GM19238 (cell line): ENCODE results near the gene PRKCSH.
"Not testable (repeated sequence)": the region's sequence is repeated elsewhere in the genome, so short reads cannot be mapped to it uniquely, and the experiment has no call there.

Source experiments
- DNase-seq: peaks from one replicate; pipeline ENCODE4 v3.0.0; 2011; ENCODE audit warnings: low spot score; ENCODE audit not compliant: insufficient read length

The PRKCSH gene

DNA sequence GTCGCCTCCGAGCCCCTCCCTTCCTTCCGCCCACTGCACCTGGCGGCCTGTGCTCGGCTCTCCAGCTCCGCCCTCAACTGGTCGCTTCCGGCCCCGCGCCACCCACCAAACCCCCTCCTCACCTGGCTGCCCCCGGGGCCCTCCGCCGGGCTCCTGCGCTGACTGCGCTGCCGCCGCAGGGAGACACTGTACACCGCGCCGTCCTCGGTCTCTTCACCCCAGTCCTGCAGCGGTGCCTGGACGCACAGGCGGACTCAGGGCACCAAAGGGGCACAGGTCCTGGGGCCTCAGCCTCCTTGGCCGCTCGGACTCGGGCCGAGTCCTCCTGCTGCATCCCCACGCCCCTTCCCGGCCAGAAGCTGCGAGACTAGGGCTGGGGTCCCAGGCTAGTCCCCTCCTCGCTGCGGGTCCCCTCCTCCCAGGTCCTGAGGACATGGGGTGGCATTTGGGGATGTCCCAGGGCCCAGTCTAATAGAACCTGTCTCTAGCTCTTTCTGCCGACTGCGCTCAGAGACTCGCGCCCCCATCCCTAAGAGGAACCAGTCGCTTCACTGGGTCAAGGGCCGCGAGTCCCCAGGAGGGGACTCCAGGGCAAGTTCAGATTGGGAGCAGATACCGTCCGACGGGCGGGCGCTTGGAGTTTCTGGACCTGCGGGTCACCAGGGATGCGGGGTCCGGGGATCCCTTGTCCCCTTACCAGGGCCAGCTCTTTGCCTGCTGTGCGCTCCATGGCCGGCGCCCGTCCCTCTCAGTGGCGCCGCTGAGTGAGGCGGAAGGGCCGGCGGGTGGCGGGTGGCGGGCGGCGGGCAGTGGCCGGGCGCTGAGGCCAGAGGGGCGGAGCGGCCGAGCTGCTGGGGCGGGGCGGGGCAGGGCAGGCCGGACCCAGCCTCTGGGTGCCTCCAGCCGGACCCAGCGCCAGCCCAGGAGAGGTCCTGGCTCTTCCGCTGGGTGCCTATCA is 16.6 kb upstream of the PRKCSH start, which contains the start of gene RGL3:
TSS of gene RGL3 (minus strand) at position 766 of the 958 bp plus-strand sequence. CDS start at position 730, 36 bp downstream.
- no peak for DNase-seq

DNA sequence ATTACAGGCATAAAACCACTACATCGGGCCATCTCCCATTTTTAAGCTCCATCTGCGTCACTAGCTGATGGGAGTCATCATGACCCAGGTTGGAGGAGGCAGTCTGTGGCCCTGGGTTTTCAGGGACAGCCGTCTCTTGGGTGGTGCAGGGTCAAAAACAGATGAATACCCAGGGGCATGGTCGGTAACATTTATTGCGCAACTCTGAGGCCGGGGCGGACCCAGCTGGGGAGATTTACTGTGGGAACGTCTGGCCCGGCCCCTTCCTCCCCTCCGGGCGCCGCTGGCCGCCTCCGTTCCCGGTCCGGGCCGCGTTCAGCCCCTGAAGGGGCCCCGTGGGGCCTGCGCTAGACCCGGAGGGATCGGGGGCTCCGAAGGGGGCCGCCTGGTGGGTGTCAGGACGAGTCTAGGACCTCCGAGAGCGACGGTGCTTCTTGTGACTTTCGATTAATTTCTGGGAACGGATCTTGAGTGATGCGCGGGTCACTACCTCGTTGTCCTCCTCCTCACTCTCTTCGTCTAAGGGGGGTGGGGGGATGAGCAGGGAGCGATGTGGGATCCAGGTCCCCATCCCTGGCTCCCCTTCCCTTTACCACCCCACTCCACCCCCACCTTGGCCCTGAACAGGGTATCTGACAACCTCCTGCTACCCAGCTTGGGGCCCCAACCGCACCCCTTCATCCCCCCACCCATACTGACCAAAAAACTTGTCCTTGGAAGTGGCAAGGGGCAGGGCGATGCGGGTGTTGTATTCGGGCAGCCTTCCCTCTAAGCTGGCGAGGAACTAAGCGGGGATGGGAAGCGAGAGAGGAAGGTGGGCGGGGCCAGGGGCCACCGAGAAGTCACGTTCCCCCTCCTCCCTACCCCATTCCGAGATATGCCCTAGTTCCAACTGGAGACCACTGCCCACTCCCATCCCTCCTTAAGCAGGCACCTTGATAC is 14.7 kb upstream of the PRKCSH start:
- DNase-seq: no peak

DNA sequence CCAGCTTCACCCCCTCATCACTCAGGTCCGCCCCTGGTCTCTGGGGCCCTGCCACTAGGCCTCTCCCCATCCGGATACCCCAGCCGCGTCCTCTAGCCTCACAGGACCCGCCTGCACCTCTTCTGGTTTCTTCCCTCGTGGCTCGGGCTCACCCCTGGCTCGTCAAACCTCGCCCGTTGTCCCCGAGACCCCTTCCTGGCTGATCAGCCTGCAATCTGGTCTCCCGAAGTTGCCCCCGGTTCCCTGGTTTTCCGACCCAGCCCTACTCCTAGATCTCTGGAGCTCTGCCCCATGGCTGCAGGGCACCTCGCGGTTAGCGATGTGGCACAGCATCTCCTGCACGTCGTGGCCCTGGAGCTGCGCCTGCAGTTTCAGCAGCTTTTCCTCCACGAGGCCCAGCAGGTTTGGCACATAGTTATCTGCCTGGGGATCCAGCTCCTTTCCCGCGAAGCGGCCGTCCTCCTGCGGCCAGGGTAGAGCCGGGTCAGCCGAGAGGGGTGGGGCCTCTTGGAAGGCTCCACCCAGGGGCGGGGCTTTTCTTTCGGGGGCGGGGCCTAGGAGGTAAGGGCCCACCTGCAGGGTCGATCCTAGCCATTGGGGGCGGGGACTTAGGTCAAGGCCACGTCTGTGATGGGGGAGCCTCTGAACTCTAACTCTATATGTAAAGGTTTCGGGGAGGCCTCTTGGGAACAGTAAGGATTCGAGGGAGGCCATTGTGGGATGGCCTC is 13.9 kb upstream of the PRKCSH start:
- peak; percentile 54 for DNase-seq

DNA sequence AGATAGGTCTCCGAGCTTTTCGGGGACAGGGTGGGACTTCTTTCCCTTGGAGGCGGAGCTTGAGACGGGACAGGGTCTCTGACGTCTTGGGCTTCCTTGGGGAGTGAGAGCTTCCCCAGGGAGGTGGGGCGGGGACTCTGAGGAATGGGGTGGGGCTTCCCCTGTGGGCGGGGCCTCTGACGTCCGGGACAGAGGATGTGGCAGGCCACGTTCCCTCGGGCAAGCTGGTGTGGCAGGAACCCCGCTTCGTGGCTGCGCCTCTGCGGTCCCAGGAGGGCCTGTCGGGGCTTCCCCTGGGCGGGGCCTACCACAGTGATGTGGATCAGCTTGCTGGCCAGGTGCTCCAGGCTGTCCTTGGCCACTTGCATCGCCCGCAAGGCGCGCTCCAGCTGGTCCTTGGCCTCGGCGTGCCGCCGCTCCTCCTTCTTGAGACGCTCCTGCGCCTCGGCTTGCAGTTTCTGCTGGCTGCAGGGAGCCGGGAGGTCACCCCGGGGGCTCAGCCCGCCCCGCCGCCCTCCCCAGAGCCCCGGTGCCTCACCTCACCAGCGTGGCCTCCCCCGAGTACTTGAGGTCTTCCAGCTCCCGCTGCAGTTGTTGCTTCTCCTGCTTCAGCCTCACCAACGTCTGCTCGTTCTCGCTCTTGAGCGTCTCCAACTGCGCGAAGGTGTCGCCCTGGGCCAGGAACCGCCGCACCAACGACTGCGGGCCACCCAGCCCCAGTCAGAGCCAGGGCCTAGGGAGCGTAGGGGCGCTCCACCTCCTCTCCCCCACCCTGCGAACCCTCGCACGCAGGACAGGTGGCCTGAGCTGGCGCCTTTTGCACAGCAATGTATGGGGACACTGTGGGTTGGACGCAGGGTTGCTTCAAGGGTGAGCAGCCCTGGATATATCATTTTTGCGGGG is 13.0 kb upstream of the PRKCSH start:
- DNase-seq: peak; percentile 84

DNA sequence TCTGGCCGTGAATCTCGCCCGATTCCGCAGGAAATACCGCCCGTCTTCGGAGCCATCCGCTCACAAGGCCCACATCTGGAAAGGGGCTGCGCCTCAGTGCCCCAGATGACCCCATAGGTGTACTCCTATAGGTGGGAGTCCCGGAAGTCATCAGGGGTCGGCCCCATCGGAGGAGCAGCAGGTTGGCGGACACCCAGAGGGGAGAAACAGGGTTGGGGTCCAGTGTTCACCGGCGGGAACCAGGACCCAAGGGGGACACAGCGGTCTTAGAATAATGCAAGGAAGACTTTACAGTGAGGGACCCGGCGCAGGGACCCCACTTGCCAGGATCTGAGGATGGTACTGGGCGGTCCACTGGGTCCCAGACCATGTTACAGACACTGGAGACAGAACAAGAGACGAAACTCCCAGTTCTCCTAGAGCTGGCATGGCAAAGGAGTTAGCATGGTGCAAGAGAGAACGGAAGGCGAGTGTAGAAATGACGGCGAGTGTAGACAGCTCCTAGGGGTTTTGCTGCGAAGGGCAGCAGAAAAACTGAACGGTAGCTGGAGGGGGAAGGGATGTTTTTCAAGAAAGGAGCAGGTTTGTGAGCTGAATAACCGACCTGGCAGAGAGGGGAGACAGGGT is 12.2 kb upstream of the PRKCSH start:
- no peak for DNase-seq

DNA sequence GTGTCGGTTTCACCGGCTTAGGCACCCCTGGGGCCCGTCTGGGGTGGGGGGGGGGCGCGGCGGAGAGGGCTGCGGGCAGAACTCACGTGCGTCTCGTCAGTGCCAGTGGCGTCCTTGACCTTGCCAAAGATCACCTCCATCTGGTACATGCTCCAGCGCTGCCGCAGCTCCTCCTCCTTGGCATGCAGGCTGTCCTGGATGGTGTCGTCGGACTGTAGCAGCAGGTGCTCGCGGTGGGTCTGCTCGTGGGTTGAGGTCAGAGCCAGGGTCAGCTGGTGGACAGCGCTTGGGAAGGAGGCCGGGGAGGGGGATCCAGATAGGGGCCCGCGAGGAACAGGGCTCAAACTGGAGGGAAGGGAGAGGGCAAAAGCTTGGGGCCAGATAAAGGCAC is 11.6 kb upstream of the PRKCSH start:
- DNase-seq: no peak

DNA sequence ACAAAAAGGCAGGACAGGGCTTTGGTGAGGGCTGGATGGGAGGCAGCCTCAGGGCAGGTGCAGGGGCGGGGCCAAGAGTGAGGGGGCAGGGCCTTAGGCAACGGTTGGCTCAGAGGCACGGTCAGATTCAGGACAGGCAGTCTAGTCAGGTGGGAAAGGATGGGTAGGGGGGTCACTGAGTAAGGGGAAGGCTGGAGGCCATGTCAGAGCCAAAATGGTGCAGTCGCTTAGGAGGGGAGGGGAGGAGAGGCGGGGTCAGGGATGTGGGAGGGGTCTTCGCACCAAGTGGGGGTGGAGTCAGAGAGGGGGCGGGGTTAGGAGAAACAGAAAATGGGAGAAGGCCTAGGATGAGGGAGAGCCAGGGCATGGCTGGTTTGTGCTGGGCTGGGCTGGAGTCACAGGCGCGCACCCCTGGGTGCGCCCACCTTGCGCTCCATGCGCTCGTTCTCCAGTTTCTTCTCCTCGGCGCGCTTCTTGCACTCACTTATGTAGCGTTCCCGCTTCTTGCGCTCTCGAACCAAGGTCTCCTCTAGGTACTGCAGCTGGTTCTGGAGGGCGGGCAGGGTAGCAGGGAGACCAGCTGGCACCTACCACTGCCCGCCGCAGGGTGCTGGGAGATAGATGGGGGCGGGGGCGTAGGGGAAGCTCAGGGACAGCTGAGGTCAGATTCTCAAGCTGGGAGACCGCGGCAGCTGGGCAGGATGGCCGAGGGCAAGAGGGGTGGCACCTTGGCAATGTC is 9.5 kb upstream of the PRKCSH start:
- no peak for DNase-seq

DNA sequence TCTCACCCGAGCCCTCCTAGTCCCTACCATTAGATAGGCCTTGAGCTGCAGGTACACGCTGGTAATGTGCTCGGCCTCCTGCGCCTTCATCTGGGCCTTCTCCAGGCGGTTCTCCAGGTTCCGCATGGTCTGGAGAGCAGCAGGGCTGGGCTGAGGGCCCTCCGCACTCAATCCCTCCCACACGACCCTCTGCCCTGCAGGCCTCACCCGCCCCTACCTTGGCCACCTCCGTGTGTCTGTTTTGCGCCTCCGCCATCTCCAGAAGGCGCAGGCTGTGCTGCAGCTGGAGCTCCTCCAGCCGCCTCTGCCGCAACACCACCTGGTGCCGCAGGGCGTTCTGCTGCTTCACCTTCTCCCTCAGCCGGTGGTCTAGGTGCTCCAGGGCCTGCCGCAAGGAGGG is 8.8 kb upstream of the PRKCSH start:
- no peak for DNase-seq

DNA sequence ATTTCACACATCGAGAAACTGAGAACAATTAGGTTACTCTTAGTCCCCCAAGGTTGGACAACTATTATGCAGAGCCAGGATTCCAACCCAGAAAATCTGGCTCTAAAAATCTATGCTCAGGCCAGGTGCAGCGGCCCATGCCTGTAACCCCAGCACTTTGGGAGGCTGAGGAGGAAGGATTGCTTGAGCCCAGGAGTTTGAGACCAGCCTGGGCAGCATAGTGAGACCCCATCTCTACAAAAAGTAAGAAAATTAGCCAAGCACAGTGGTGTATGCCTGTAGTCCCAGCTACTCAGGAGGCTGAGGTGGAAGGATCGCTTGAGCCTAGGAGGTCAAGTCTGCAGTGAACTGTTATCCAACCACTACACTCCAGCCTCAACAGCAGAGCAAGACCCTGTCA is 1.9 kb upstream of the PRKCSH start:
- DNase-seq: not testable (repeated sequence)

DNA sequence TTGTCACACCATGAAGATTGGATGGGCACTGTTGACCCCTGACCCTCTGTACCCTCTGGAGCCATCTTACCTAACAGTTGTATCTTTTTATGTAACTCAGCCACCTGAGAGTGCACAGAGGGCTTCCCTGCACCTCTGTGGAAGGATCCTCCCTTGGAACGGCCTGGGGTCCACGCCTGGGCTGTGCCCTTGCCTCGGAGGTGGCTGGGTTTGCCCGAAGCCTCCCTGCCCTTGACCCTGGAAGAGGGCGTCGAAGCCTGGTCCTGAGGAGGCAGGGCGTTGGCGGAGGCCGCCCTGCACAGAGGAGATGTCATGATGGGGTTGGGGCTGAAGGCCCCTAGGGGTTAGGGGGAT is 755 bp upstream of the PRKCSH start:
- no peak for DNase-seq

DNA sequence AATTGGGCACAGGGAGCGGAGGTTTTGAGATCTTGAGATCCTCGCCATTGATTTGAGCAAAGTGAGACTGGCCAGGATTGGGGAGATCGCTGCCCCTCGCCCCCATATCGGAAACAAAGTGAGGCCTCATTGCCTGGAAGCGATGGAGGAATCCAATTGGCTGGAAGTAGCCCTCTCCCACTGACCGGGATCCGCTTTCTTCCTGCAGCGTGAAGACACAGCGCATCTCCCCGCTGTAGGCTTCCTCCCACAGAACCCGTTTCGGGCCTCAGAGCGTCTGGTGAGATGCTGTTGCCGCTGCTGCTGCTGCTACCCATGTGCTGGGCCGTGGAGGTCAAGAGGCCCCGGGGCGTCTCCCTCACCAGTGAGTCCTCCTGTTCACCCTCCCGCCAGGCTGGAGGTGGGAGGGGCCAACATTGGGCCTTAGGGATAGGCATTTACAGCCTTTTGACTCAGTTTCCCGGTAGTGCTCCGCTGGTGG is 438 bp downstream of the PRKCSH start:
- DNase-seq: no peak

DNA sequence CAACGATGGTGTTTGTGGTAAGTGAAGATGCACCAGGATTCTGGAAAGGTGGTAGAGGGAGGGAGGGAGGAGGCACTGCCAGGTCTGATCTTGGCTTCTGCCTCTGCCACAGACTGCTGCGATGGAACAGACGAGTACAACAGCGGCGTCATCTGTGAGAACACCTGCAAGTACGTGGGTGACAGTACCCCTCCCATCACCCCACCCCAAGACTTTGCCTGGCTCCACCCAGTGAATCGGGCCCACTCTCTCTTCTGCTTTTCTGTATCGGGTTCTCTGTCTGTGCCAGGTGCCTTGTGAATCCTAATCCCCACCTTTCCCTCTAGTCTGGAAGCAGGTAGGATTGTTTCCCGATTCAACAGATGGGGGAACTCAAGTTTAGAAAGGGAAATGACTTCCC is 2.5 kb downstream of the PRKCSH start:
- DNase-seq: no peak

DNA sequence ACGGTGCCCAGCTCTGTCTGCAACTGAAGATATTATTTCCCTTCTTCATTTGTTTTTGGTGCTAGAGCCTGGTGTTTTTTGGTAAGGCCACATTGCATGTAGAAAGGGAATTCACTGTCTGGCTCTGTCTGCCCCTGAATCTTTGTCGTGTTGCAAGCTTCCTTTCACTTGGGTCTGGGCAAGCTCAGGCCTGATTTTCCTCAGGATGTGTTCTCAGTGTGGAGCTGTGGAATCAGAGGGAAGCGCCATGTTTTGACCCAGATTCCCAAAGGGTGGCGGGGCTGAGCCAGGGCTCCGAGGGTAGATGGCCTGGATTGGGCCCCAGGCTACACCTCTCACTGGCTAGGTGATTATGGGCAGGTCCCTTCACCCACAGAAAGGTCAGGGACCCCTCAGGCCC is 8.6 kb downstream of the PRKCSH start:
- DNase-seq: no peak

DNA sequence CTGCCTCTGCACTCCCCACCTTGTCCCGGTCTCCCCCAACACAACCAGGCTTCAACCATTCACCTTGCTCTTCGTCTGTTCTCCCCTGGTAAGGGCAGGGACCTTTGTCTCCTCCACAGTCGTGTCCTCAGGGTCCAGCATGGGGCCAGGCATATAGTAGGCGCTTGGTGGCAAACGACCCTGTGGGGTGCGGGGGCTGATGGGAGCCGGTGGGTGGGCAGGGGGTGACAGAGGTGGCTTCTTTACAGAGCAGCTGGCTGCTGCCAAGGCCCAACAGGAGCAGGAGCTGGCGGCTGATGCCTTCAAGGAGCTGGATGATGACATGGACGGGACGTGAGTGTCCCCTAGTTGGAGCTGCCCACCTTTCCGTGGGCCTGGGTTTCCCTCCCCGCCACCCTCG is 9.7 kb downstream of the PRKCSH start:
- DNase-seq: no peak

DNA sequence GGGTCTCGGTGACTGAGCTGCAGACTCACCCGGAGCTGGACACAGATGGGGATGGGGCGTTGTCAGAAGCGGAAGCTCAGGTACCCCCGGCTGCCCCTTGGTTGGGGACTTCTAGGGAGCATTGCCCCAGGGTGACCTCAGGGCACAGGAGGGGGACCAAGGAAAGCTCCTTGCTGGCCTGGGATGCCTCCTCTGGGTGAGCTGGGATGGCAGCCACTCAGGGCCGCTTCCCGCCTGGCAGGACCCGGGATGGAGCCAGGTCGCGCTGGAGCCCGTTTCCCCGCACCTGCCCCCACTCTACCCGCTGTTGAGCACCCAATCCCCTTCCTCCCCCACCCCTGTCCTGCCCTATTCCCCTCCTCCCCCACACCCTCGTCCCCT is 10.8 kb downstream of the PRKCSH start:
- DNase-seq: no peak

DNA sequence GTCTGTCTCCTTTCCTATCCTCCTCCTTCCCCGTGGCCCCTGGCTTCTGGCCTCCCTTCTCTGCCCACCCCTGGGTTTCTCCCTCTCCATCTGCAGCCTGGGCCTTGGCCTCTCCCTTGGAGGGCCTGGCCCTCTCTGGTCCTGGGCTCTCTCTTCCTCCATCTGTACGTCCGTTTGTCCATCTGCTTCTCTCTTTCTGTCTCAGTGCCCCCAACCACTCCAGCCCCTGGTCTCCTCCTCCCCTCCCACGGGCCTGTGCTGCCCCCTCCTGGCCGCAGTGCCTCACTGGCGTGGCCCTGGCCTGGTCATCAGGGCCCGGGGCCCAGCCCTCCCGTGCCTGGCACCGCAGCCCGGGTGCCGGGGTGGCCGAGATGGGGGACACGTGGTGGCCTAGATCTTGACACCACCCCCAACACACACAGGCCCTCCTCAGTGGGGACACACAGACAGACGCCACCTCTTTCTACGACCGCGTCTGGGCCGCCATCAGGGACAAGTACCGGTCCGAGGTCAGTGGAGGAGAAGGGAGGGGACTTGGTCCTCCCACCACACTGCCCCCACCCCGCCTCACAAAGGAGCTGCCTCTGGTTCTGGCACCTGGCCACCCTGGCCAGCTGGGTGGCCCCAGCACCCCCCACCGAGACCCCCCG is 11.3 kb downstream of the PRKCSH start:
- peak; percentile 60 for DNase-seq

DNA sequence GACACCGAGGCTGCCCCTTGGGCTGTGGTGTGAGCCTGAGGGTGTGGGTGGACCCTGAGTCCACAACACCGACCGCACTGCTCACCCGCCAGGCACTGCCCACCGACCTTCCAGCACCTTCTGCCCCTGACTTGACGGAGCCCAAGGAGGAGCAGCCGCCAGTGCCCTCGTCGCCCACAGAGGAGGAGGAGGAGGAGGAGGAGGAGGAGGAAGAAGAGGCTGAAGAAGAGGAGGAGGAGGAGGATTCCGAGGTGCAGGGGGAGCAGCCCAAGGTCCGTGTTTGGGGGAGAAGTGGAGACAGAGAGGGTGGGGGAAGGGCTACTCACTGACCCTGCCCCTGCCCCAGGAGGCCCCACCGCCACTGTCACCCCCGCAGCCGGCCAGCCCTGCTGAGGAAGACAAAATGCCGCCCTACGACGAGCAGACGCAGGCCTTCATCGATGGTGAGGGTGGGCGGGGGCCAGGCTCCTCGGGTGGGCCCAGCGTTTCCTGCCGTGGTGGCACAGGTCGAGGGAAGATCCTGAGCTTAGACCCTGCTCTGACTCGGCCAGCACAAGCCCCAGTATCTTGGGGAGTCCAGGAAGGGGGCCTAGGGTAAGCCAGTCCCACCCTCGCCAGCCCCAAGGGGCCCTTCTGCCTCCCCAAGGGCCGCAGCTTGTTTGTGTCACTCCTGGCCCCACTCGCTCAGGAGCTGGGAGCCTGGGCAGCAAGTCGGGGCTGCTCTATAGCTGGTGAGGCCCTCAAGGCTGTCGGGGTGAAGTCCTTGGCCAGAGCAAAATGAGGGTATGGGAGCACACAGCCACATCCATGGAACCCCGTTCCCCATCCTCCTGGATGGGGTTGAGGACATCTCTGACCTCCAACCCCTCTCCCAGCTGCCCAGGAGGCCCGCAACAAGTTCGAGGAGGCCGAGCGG is 12.2 kb downstream of the PRKCSH start:
- no peak for DNase-seq

DNA sequence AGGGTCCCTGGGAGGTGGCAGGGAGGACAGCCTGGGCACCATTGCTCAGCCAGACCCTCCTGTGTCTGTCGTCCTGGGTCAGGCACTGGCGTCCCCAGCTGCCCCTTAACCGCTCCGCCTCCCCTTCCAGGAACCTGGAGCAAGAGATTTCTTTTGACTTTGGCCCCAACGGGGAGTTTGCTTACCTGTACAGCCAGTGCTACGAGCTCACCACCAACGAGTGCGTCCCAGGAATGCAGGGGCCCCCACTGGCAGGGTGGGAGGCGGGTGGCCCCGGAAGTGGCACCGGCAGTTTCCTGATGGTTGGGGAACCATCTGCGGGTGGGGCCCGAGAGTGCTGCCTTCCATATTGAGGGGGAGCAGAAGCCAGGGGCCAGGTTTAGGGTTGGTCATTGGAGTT is 13.0 kb downstream of the PRKCSH start:
- DNase-seq: no peak
